Measurements from ENCODE around the gene MINK1. TPM values are rescaled to one million over a fixed set of nuclear protein-coding genes. Genes with fewer than 3 reads are reported as not detected.
A peak's percentile ranks its signal among the peaks of the same experiment; 100 is the strongest.

The MINK1 gene
- total and polyA plus RNA-seq, 10 of the 15 experiments (the other 5 are each of a cell fraction or from before 2014, with no cell fraction given), result 0.08 to 55.6 (median 15.0) TPM

- WGBS (ENCODE audit: insufficient coverage, insufficient replicate concordance, low lambda C conversion rate, missing lambda C conversion rate), result 68% methylated on average over 8 of the region's 8 CpGs
- Histone ChIP-seq H2AFZ (ENCODE audit: control insufficient read depth, low read depth, low read length) (no peak overlapping the region), H3K27me3 (replicated peaks in 1 of 2; ENCODE audit: control insufficient read depth in 2 of 2, insufficient read depth in 2 of 2, low read length in 1 of 2) (no peaks in the 10 kb centered on the region; a peak in 2 of 4 replicates), H3K4me2 (ENCODE audit: control insufficient read depth, insufficient read depth) (no peak overlapping the region), H3K79me2 (ENCODE audit: control insufficient read depth, insufficient read depth, low read length) (no peaks in the 10 kb centered on the region), H3K36me3 (ENCODE audit: control insufficient read depth in 2 of 2, insufficient read depth in 2 of 2, low read length in 1 of 2) (no peaks in the 10 kb centered on the region), H3K4me1 (ENCODE audit: control insufficient read depth, insufficient read depth, low read length) (peaks cover 20% of the 10 kb centered on the region), H3K9ac (ENCODE audit: control insufficient read depth, insufficient read depth, low read length) (no peak overlapping the region), H4K20me1 (ENCODE audit: control insufficient read depth, insufficient read depth) (no peaks in the 10 kb centered on the region), H3K27ac (ENCODE audit: control insufficient read depth, insufficient read depth) (no peak overlapping the region), H3K4me3 (no peak overlapping the region), H3K9me3 (replicated peaks; ENCODE audit: control insufficient read depth, insufficient read depth, low read length) (no peaks in the 10 kb centered on the region; the same call in 2 of the 3 replicates)
- RAD21 ChIA-PET (ENCODE audit: unreplicated experiment), result interaction anchor here (0.9 to 1.3 kb wide), 3 partner anchors 37 to 193 kb away, joined by 3 to 4 read pairs (median 3); partner anchors contain the start of genes PFN1, RNF167 and SLC25A11
- SMC1A ChIA-PET (ENCODE audit: uncharacterized antibody, unreplicated experiment), result interaction anchor here (0.6 to 1.6 kb wide), 7 partner anchors 12 to 335 kb away, joined by 3 to 4 read pairs (median 3); partner anchors contain the start of genes RNF167 and SLC25A11
- POLR2A ChIA-PET, result interaction anchor here (1.4 kb wide), 1 partner anchor 36 kb away, joined by 3 read pairs; no protein-coding TSS in a partner anchor
- CTCF ChIA-PET, result interaction anchor here (0.9 to 3.0 kb wide), 14 partner anchors 10 to 466 kb away, joined by 3 to 11 read pairs (median 4); partner anchors contain the start of genes ARRB2 and SPAG7
- intact Hi-C loops (cut with micrococcal nuclease; ENCODE audit: unreplicated experiment) (loop anchor here (5.0 kb wide), 1 partner anchor 170 kb away; the partner anchor contains the start of gene MED11), in situ Hi-C loops (cut with MboI) (no loop called here)
- DNase-seq (ENCODE audit: low read depth, low spot score), result no peak
- no peak for ATAC-seq
- peak; percentile 35 for FAIRE-seq
- TF ChIP-seq BMI1 (IDR thresholded peaks at IDR 0.05; ENCODE audit: borderline replicate concordance) (no peak), MTA2 (IDR thresholded peaks at IDR 0.05; ENCODE audit: low read depth) (no peak), HDGF (IDR thresholded peaks at IDR 0.05) (no peak), SMARCA5 (IDR thresholded peaks at IDR 0.05) (no peak), USF2 (IDR thresholded peaks at IDR 0.05; ENCODE audit: borderline replicate concordance, low read depth, low read length) (no peak), BCL3 (IDR thresholded peaks at IDR 0.05; ENCODE audit: borderline replicate concordance, insufficient read depth, low read depth, low read length, poor library complexity, severe bottlenecking) (no peak), ASH2L (IDR thresholded peaks at IDR 0.05; ENCODE audit: borderline replicate concordance, low read depth) (no peak), MEF2B (IDR thresholded peaks at IDR 0.05; ENCODE audit: partially characterized antibody, poor library complexity, severe bottlenecking) (no peak), STAT3 (IDR thresholded peaks at IDR 0.05; ENCODE audit: low read depth, low read length) (no peak), JUND (IDR thresholded peaks at IDR 0.05; ENCODE audit: low read depth, low read length) (no peak), EGR1 (IDR thresholded peaks at IDR 0.05; ENCODE audit: borderline replicate concordance in 1 of 2, low read depth in 2 of 2, low read length in 2 of 2) (no peak), CEBPZ (IDR thresholded peaks at IDR 0.05; ENCODE audit: low read depth, low read length) (no peak), POLR2AphosphoS5 (IDR thresholded peaks at IDR 0.05; ENCODE audit: low read length) (no peak), EED (IDR thresholded peaks at IDR 0.05; ENCODE audit: low read depth) (no peak)
- no TSS peak for BruUV-seq (replicated peaks)
Measured at GRCh38 chr17:4902540-4902939, 69.4 kb downstream of the MINK1 start.
